HCT116 (cell line): ENCODE data around the gene USF2.

Source experiments
- CTCF ChIP-seq, 3 experiments: fragments of 200-600 bp in 1 of 3; sonication (generic) in 1 of 3; IDR thresholded peaks in 2 of 3; conservative IDR thresholded peaks in 1 of 3; 2 replicates each; pipeline ENCODE4 v1.5.1; 2012 to 2017; ENCODE audit warnings: low read depth in 2 of 3, low read length in 2 of 3, antibody characterized with exemption in 1 of 3, borderline replicate concordance in 1 of 3, control low read depth in 1 of 3, mild to moderate bottlenecking in 1 of 3, mixed read lengths in 1 of 3, mixed run types in 1 of 3, moderate library complexity in 1 of 3; ENCODE audit not compliant: insufficient read depth in 1 of 3
- TCF7L2 ChIP-seq: IDR thresholded peaks from 2 replicates; pipeline ENCODE4 v1.7.0; 2011; ENCODE audit warnings: borderline replicate concordance, inconsistent platforms; ENCODE audit not compliant: insufficient read depth, insufficient read length; ENCODE audit errors: extremely low read depth
- YY1 ChIP-seq: IDR thresholded peaks from 2 replicates; pipeline ENCODE4 v1.6.1; 2011; ENCODE audit warnings: low read length, low read depth, moderate library complexity, mild to moderate bottlenecking; ENCODE audit not compliant: insufficient replicate concordance; ENCODE audit errors: extremely low read depth

- TF ChIP-seq CTCF (IDR thresholded peaks at IDR 0.05 in 2 of 3, conservative IDR thresholded peaks at IDR 0.05 in 1 of 3; ENCODE audit: borderline replicate concordance in 1 of 3, insufficient read depth in 1 of 3, low read depth in 2 of 3, low read length in 2 of 3): no peak
- TF ChIP-seq TCF7L2: no peak
- TF ChIP-seq YY1: no peak
Observed at GRCh38 chr19:35310811-35311465, 42.2 kb downstream of the USF2 start.
